SU-DHL-6 (cell line): ENCODE results near the gene NTM.

ENCODE experiments used
- EZH2phosphoT487 ChIP-seq: fragments of 200-600 bp; sonication (generic), shearing (Covaris generic); conservative IDR thresholded peaks from 2 replicates; pipeline ENCODE4 v1.6.1; 2018; ENCODE audit warnings: mild to moderate bottlenecking, antibody characterized with exemption, low read length, moderate library complexity, mixed read lengths
- TF ChIP-seq, protein P1 (sequence below): fragments of 200-600 bp; sonication (generic); IDR thresholded peaks from one replicate; pipeline ENCODE4 v1.5.1; 2017; ENCODE audit warnings: antibody characterized with exemption, mild to moderate bottlenecking, low read length, moderate library complexity; ENCODE audit not compliant: insufficient read depth, poor library complexity, severe bottlenecking

- TF ChIP-seq, protein P1, sequence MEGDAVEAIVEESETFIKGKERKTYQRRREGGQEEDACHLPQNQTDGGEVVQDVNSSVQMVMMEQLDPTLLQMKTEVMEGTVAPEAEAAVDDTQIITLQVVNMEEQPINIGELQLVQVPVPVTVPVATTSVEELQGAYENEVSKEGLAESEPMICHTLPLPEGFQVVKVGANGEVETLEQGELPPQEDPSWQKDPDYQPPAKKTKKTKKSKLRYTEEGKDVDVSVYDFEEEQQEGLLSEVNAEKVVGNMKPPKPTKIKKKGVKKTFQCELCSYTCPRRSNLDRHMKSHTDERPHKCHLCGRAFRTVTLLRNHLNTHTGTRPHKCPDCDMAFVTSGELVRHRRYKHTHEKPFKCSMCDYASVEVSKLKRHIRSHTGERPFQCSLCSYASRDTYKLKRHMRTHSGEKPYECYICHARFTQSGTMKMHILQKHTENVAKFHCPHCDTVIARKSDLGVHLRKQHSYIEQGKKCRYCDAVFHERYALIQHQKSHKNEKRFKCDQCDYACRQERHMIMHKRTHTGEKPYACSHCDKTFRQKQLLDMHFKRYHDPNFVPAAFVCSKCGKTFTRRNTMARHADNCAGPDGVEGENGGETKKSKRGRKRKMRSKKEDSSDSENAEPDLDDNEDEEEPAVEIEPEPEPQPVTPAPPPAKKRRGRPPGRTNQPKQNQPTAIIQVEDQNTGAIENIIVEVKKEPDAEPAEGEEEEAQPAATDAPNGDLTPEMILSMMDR, result no peak
- TF ChIP-seq EZH2phosphoT487, result no peak
Observed at GRCh38 chr11:132174362-132175255, 804.2 kb downstream of the NTM start.
